HL-60/S4 (cell line): Measurements from ENCODE around the gene ADGRA1.
"Not testable (repeated sequence)": the region's sequence is repeated elsewhere in the genome, so short reads cannot be mapped to it uniquely, and the experiment has no call there.

Experiments used
- in situ Hi-C: fragments of 300-500 bp; cut with MboI; formaldehyde crosslinking; loops from 2 replicates; pipeline ENCODE4 v1.14.3; 2022; ENCODE audit warnings: low sequenced_read_pairs

The ADGRA1 gene

DNA sequence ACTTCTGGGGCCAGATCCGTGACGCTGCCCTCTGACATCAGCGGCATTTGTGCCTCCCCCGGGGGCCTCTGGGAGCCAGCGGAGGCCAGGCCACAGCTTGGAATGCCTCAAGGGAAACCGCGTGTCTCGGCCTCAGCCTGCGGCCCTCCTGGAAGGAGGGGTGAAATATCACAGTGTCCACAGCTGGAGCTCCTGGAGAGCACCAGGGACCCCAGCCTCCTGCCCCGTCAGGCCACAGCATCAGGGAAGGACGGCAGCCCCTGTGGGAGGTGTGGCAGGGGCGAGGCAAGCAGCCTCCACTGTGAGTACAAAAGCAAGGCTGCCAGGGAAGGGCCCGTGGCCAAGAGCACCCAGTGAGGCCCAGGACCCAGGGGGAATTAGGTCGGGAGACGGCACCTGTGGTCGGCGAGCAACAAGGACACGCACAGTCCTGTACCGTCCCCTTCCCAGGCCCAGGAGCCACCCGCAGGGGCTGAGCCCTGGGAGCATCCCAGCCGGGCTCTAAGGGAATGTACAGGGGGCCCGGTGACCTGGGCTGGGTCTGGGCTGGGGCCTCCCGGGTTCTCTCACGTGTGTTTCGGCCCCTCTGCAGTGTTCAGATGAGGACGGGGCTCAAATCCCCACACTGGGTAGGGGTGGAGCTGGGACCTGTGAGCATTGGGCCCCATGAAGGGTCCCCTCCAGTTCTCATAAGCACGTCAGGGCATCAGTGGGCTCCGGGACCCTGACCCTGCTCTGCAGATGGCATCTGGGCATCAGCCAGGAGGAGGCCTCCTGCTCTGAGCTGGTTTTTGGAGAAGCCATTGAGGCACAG lies 53.6 kb downstream of the ADGRA1 start:
- in situ Hi-C loops, result no loop called here

- in situ Hi-C loops, result no loop called here
These were observed 54.2 kb downstream of the ADGRA1 start for GRCh38 chr10:133141958-133142340.

GRCh38 chr10:133142523-133143199 lies 54.9 kb downstream of the ADGRA1 start:
- in situ Hi-C loops, result no loop called here

DNA sequence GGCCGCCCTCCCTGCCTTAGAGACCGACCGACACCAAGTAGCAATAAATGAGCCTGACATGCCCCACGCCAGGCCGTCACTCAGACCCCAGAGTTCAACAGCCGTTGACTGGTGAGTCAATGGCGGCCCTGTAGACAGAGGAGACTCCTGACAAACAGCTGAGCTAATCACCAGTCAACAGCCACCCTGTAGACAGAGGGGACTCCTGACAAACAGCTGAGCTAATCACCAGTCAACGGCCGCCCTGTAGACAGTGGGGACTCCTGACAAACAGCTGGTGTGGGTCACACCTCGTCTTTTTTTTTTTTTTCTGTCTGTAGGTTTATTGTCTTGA lies 55.4 kb downstream of the ADGRA1 start:
- in situ Hi-C loops, result no loop called here

- in situ Hi-C loops, result no loop called here
These were observed 55.8 kb downstream of the ADGRA1 start for GRCh38 chr10:133143546-133143945.

GRCh38 chr10:133144771-133145170 lies 57.0 kb downstream of the ADGRA1 start:
- in situ Hi-C loops, result no loop called here

- in situ Hi-C loops, result no loop called here
These were observed 62.5 kb downstream of the ADGRA1 start for GRCh38 chr10:133150226-133150625.

DNA sequence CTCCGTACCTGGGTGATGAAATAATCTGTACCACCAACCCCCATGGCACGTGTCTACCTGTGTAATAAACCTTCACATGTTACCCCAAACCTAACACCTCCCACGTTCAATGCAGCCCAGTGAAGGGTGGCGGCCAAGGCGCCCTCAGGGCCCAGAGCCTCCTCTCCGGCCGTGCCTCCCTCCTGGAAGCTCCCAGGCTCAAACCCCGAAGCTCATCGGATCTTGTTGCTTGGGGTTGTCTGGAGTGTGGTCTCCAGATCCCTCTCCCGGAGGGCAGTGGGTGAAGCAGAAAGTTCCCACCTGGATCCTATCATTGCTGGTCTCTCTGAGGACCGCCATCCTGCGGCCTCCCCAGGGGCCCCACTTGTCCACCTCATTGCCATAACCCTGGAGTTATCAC lies 62.9 kb downstream of the ADGRA1 start:
- in situ Hi-C loops, result no loop called here

GRCh38 chr10:133151071-133151470 lies 63.3 kb downstream of the ADGRA1 start:
- in situ Hi-C loops, result not testable (repeated sequence)

DNA sequence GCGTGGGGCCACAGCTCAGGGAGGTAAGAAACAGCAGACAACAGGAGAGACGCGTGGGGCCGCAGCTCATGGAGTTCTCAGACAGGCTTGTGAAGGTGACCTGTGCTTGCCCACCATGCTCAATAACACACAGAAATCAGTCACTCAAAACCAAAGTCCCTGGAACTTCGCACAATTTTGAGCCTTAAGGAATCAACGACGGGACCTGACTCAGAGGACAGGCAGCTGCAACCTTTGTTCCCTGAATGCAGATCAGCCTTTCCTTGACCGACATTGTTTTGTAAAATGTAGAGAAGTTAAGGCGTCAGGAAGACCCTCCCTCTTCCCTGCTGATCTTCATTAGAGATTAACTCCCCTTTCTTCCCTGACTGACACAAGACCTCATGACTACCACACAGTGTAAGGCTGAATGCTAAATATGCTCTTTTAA lies 63.8 kb downstream of the ADGRA1 start:
- in situ Hi-C loops, result no loop called here

DNA sequence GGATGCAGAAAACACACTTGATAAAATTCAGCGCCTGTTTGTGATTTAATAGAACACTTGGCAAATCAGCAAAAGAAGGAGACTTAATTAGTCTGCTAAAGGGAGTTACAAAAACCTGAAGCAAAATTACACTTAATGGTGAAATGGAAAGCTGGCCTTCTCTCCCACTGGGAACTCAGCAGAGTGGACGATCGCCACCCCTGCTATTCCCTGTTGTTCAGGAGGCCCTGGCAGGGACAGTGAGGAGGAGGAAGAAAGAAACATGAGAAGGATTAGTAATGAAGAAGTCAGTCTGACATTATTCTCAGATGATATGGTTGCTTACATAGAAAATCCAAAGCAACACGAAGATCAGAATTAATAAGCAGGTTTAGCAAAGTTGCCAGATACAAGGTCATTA lies 66.7 kb downstream of the ADGRA1 start:
- in situ Hi-C loops, result no loop called here

GRCh38 chr10:133154996-133155778 lies 67.5 kb downstream of the ADGRA1 start:
- in situ Hi-C loops, result no loop called here

DNA sequence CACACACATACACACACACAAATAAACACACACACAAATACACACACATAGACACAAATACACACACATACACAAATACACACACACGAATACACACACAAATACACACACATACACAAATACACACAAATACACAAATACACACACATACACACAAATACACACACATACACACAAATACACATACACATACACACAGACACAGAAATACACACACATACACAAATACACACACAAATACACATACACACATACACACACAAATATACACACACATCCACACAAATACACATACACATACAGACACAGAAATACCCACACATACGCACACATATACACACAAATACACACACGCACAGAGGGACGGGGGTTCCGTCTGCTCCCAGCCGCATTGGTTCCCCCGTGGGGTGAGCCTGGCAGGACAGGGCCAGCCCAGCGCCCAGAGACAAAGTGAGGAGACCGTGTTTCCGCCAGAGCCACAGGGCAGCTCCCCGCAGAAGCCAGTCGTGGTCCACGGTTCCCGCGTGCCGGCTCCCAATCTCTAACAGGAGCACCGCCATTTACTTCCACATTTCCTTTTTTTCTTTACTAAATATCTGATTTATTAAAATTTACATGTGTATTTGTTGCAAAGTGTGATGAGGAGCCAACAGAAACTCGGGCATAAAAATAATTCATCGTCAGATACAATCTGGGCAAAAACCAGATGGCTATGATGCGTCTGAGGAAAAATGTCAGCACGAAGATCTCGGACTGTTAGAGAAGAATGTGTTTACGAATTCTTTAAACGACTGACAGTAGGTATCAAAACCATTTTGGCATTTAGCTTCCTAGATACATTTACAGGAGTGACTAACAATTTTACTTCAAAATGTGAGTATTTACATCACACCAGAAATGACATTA lies 69.2 kb downstream of the ADGRA1 start:
- in situ Hi-C loops, result no loop called here

- in situ Hi-C loops, result no loop called here
These were observed 70.1 kb downstream of the ADGRA1 start for GRCh38 chr10:133157662-133158436.

DNA sequence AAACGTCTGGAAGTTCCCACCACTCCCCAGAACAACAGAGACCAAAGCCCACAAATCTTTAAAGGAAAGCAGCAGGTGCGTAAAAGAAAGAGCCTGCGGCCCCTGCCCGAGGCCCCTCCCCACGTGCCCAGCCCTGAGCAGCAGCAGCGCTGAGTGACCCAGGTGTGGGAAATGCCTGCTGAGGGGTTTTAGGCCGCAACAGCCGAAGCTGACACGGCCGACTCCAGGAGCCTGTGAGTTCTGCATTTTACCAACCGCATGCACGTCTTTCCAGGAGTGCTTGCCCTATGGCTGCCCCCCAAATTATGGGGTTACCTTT lies 70.7 kb downstream of the ADGRA1 start:
- in situ Hi-C loops, result no loop called here

GRCh38 chr10:133158756-133159610 lies 71.3 kb downstream of the ADGRA1 start:
- in situ Hi-C loops, result no loop called here

GRCh38 chr10:133159611-133159949 lies 71.9 kb downstream of the ADGRA1 start:
- in situ Hi-C loops, result no loop called here

GRCh38 chr10:133159950-133160825 lies 72.5 kb downstream of the ADGRA1 start, which contains the start of gene KNDC1:
Gene KNDC1 (plus strand): TSS chr10:133160219. CDS start chr10:133160468, 249 bp downstream.
- in situ Hi-C loops, result no loop called here
